SK-N-MC (cell line): ENCODE measurements around the gene MBNL2.

ENCODE experiments used
- EZH2 ChIP-seq: fragments of 200-600 bp; sonication (generic); IDR thresholded peaks from one replicate; pipeline ENCODE4 v1.6.1; 2017; ENCODE audit warnings: antibody characterized with exemption
- FOXP2 ChIP-seq: optimal IDR thresholded peaks from 2 replicates; pipeline ENCODE3; 2011; ENCODE audit warnings: mild to moderate bottlenecking, moderate library complexity; ENCODE audit not compliant: insufficient read depth; ENCODE audit errors: extremely low read length, control extremely low read depth
- POLR2AphosphoS5 ChIP-seq: IDR thresholded peaks from 2 replicates; pipeline ENCODE4 v1.6.1; 2012; ENCODE audit warnings: mild to moderate bottlenecking, low read depth, low read length, borderline replicate concordance

GRCh38 chr13:97379386-97379785 lies 157.3 kb downstream of the MBNL2 start:
- TF ChIP-seq EZH2 (no peak), POLR2AphosphoS5 (no peak), FOXP2 (no peak)
